Natural killer cell (primary cell): Measurements from ENCODE around the gene ITGA2. TPM values are rescaled to one million over a fixed set of nuclear protein-coding genes. Genes with fewer than 3 reads are reported as not detected.

Experiments used
- ATAC-seq, 3 donors: fragments of 150-1000 bp in 2 of 3; fragments of 200-7000 bp in 1 of 3; cut with Tn5 transposase; 1 replicate in 1 of 3; 2 replicates in 2 of 3; pipeline ENCODE4 v1.10.0; 2021; ENCODE audit warnings: mild to moderate bottlenecking in 2 of 3, moderate library complexity in 2 of 3
- DNase-seq, 2 donors: peaks; one replicate each; pipeline versions ENCODE4 v3.0.0 to v3.0.0-alpha.2; 2013 to 2021; ENCODE audit warnings: mixed read lengths in 1 of 2
- H3K27ac ChIP-seq: one replicate; pipeline ENCODE4 v1.5.1; 2013; ENCODE audit warnings: mild to moderate bottlenecking, low read length
- H3K27me3 ChIP-seq: one replicate; pipeline ENCODE4 v1.6.1; 2013; ENCODE audit warnings: low read length; ENCODE audit not compliant: control insufficient read depth, insufficient read depth
- H3K36me3 ChIP-seq: one replicate; pipeline ENCODE4 v1.6.1; 2013; ENCODE audit warnings: low read length; ENCODE audit not compliant: control insufficient read depth, insufficient read depth
- H3K4me1 ChIP-seq: one replicate; pipeline ENCODE4 v1.6.1; 2013; ENCODE audit warnings: low read length; ENCODE audit not compliant: control insufficient read depth, insufficient read depth
- H3K4me3 ChIP-seq: one replicate; pipeline ENCODE4 v1.5.1; 2013; ENCODE audit warnings: low read length
- H3K9me3 ChIP-seq: one replicate; pipeline ENCODE4 v1.6.1; 2013; ENCODE audit warnings: low read length; ENCODE audit not compliant: control insufficient read depth, insufficient read depth
- H3K27ac Mint-ChIP-seq, 2 donors: one replicate each; pipeline ENCODE4 v1.8.0; 2022; ENCODE audit warnings: mild to moderate bottlenecking in 2 of 2, mixed read lengths in 2 of 2, moderate library complexity in 1 of 2
- H3K27me3 Mint-ChIP-seq, 2 donors: one replicate each; pipeline ENCODE4 v1.8.0; 2022; ENCODE audit warnings: low read depth in 2 of 2, mixed read lengths in 2 of 2
- H3K36me3 Mint-ChIP-seq: one replicate; pipeline ENCODE4 v1.8.0; 2022; ENCODE audit warnings: mixed read lengths
- H3K4me1 Mint-ChIP-seq, 2 donors: one replicate each; pipeline ENCODE4 v1.8.0; 2022; ENCODE audit warnings: mixed read lengths in 2 of 2
- H3K4me3 Mint-ChIP-seq: one replicate; pipeline ENCODE4 v1.8.0; 2022; ENCODE audit warnings: mild to moderate bottlenecking, moderate library complexity, mixed read lengths
- H3K9me3 Mint-ChIP-seq, 2 donors: one replicate each; pipeline ENCODE4 v1.8.0; 2022; ENCODE audit warnings: mixed read lengths in 2 of 2
- WGBS: methylation state at CpG from one replicate; pipeline ENCODE4 v1.1.7; 2013; ENCODE audit warnings: missing lambda C conversion rate; ENCODE audit not compliant: insufficient coverage; 5-methylcytosine and 5-hydroxymethylcytosine counted together
- intact Hi-C: fragments of 100-400 bp; cut with micrococcal nuclease; formaldehyde crosslinking; loops from one replicate; pipeline ENCODE4 v1.14.2; 2022
- total RNA-seq, 4 donors: library from RNA; stranded (reverse); fragments of 120-200 nt in 1 of 4; gene quantifications; one replicate each; pipeline versions ENCODE4 v1.2.3 to v1.2.4, GENCODE V29; 2013 to 2022
- TF ChIP-seq, protein P1 (sequence below): fragments of 200-600 bp; IDR thresholded peaks from one replicate; pipeline ENCODE4 v1.8.0; 2022; ENCODE audit warnings: antibody characterized with exemption

Gene ITGA2
- total RNA-seq, 3 donors from 2014 or later (not counting 1 experiment from before 2014, with no cell fraction given) = 0.11 to 0.26 (median 0.20) TPM

DNA sequence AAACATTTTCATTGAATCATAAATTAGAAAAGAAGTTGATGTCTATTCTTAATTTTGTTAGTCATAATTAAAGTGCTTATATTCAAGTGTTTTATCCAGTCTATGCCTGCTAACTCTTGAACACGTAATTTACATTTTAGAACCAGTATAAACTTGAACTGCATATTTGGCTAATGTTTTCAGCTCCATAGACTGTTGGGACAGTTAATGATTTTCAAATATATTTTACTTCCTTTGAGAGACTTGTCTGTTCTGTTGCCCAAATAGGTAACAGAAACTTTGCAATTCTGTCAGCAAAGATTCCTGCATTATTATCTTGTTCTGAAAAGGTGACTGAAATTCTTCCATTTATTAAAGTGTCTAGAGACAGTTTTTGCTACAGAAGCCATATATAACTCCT, 7.8 kb downstream of the ITGA2 start:
- intact Hi-C loops = no loop called here
- Histone ChIP-seq H3K27ac (no peak overlapping the region), H3K4me3 (no peak overlapping the region), H3K4me1 (no peaks in the 10 kb centered on the region), H3K36me3 (no peaks in the 10 kb centered on the region), H3K9me3 (no peaks in the 10 kb centered on the region), H3K27me3 (no peaks in the 10 kb centered on the region)
- TF ChIP-seq, protein P1, sequence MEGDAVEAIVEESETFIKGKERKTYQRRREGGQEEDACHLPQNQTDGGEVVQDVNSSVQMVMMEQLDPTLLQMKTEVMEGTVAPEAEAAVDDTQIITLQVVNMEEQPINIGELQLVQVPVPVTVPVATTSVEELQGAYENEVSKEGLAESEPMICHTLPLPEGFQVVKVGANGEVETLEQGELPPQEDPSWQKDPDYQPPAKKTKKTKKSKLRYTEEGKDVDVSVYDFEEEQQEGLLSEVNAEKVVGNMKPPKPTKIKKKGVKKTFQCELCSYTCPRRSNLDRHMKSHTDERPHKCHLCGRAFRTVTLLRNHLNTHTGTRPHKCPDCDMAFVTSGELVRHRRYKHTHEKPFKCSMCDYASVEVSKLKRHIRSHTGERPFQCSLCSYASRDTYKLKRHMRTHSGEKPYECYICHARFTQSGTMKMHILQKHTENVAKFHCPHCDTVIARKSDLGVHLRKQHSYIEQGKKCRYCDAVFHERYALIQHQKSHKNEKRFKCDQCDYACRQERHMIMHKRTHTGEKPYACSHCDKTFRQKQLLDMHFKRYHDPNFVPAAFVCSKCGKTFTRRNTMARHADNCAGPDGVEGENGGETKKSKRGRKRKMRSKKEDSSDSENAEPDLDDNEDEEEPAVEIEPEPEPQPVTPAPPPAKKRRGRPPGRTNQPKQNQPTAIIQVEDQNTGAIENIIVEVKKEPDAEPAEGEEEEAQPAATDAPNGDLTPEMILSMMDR = no peak
- no peaks in the 10 kb centered on the region for H3K4me1 Mint-ChIP-seq
- H3K4me3 Mint-ChIP-seq = no peak overlapping the region
- ATAC-seq (no peak), DNase-seq (no peak)
- no peaks in the 10 kb centered on the region for H3K9me3 Mint-ChIP-seq
- H3K27me3 Mint-ChIP-seq = peaks cover 10 to 17% of the 10 kb centered on the region in 2 donors
- 80% methylated on average over 1 of the region's 1 CpG for WGBS
- H3K36me3 Mint-ChIP-seq = no peaks in the 10 kb centered on the region
- H3K27ac Mint-ChIP-seq = no peak overlapping the region

DNA sequence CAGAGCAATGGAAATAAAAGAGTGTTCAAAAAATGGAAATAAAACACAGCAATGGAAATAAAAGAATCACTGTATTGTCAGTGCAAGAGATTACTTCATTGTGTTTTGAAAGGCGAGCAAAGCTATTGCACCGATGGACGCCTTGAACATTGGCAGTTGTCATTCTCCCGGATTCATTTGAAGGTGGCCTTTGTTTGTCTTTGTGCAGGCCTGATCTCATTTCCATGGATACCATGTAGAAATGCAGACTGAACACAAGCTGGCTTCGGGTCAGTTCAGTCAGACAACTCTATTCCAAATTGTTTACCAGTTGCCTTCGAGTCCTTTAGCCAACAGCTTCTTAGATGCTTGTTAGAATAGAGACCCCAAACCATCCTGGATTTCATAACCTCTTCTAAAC, 8.3 kb downstream of the ITGA2 start:
- TF ChIP-seq, protein P1 = no peak
- no peaks in the 10 kb centered on the region for H3K9me3 ChIP-seq
- WGBS = 92% methylated on average over 6 of the region's 6 CpGs
- no peak for ATAC-seq
- H3K27me3 ChIP-seq = no peaks in the 10 kb centered on the region
- H3K4me1 ChIP-seq = no peaks in the 10 kb centered on the region
- Mint-ChIP-seq H3K4me3 (no peak overlapping the region), H3K4me1 (no peaks in the 10 kb centered on the region), H3K36me3 (no peaks in the 10 kb centered on the region), H3K9me3 (no peaks in the 10 kb centered on the region), H3K27me3 (peaks cover 7 to 13% of the 10 kb centered on the region in 2 donors), H3K27ac (no peak overlapping the region)
- intact Hi-C loops = no loop called here
- H3K27ac ChIP-seq = no peak overlapping the region
- DNase-seq = no peak
- H3K4me3 ChIP-seq = no peak overlapping the region
- H3K36me3 ChIP-seq = no peaks in the 10 kb centered on the region

DNA sequence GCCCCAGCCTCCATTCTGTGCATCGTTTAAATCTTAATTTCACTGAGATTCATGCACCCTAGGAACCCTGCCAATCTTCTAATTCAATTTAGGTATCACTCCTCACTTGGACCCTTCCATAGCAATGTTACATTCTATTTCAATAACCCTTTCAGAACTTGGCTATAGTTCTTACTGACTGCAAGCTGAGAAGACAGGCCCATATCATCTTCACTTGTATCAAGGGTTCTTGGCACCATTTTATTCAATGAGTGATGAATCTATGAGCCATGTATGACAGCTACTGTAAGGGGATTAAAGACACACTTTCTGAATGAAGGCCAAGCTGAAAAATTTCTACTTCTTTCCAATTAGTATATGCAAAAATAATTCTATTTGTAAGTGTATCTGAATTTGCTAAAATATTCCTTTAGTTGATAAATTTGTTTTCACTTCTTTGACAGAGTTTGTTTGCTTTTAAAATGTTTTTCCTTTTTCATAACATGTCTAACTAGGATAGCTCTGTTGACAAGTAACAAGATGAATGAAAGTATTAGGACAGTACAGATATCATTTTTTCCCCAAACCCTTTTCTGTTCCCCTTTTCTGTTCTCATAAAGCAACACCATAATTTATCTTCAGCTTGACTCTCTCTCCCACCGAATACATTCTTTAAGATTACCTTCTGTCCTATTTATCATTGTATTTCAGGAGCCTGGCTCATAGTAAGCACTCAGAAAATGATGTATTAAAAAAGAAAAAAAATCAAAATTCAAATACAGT, 9.6 kb downstream of the ITGA2 start:
- H3K4me1 ChIP-seq = no peaks in the 10 kb centered on the region
- no peak overlapping the region for H3K27ac ChIP-seq
- 79% methylated on average over 2 of the region's 2 CpGs for WGBS
- Mint-ChIP-seq H3K4me3 (no peak overlapping the region), H3K27ac (no peak overlapping the region), H3K27me3 (peaks cover 0 to 6% of the 10 kb centered on the region in 2 donors), H3K9me3 (no peaks in the 10 kb centered on the region), H3K4me1 (no peaks in the 10 kb centered on the region), H3K36me3 (no peaks in the 10 kb centered on the region)
- no peaks in the 10 kb centered on the region for H3K36me3 ChIP-seq
- no peaks in the 10 kb centered on the region for H3K9me3 ChIP-seq
- no peak for DNase-seq
- no peaks in the 10 kb centered on the region for H3K27me3 ChIP-seq
- TF ChIP-seq, protein P1 = no peak
- no peak for ATAC-seq
- intact Hi-C loops = no loop called here
- H3K4me3 ChIP-seq = no peak overlapping the region
